DND-41 (cell line): Measurements from ENCODE around the gene VPS72.

Experiments used
- CTCF ChIP-seq: IDR thresholded peaks from 2 replicates; pipeline ENCODE4 v1.5.1; 2012; ENCODE audit warnings: borderline replicate concordance, low read length, moderate library complexity, mild to moderate bottlenecking; ENCODE audit not compliant: poor library complexity, severe bottlenecking; ENCODE audit errors: extremely low read depth
- EZH2 ChIP-seq: IDR thresholded peaks from 3 replicates; pipeline ENCODE4 v1.6.1; 2012; ENCODE audit warnings: borderline replicate concordance, low read depth, mild to moderate bottlenecking, moderate library complexity, low read length, inconsistent platforms; ENCODE audit not compliant: severe bottlenecking

GRCh38 chr1:151137789-151138188, 52.2 kb downstream of the VPS72 start:
- TF ChIP-seq CTCF (no peak), EZH2 (no peak)
